ENCODE results near the gene ST6GALNAC5.

DNA sequence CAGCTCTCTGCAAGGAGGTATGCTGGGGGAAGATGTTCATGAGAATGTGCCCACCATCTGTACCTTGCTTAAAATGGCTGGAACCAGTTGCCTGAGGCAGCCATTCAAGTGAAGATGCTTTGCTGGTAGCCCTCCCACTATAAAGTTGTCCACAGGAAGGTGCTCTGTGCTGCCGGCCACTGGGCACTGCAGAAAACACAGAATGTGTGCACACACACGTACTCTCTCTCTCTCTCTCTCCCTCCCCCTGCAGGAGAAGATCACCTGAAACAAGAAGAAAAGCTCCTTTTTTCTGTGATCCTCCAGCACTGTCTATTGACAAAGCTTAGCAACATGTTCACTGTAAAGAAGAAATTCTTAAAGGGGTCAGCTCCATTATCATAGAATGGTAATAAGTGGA is 217.2 kb downstream of the ST6GALNAC5 start:
- TF ChIP-seq POLR2A (IDR thresholded peaks at IDR 0.05), result no peak
- no peak for TF ChIP-seq POLR2AphosphoS5 (IDR thresholded peaks at IDR 0.05)
- no peak for TF ChIP-seq CTCF (IDR thresholded peaks at IDR 0.05)
- no peak for TF ChIP-seq EP300 (IDR thresholded peaks at IDR 0.05)
